ENCODE results near the gene RAP2B.
A peak's percentile ranks its signal among the peaks of the same experiment; 100 is the strongest.

Gene RAP2B

GRCh38 chr3:153219146-153219545, 57.1 kb downstream of the RAP2B start:
- no peak for TF ChIP-seq CTCF (IDR thresholded peaks at IDR 0.05; ENCODE audit: low read length, missing control alignments)
- peak; percentile 32 for DNase-seq (ENCODE audit: low read depth)
- H3K4me3 ChIP-seq (replicated peaks; ENCODE audit: low read depth, low read length): no peak overlapping the region
